ENCODE measurements around the gene SNUPN. TPM values are rescaled to one million over a fixed set of nuclear protein-coding genes. Genes with fewer than 3 reads are reported as not detected.
"Not testable (repeated sequence)": the region's sequence is repeated elsewhere in the genome, so short reads cannot be mapped to it uniquely, and the experiment has no call there.

The SNUPN gene
- total RNA-seq, 1 donor from 2014 or later, result 19.4 TPM

- intact Hi-C loops (cut with DNase I), result no loop called here
- DNase-seq (ENCODE audit: missing footprints) (no peak), ATAC-seq (peak; percentile 23)
Measured at GRCh38 chr15:75640483-75641178, 15.1 kb upstream of the SNUPN start.

DNA sequence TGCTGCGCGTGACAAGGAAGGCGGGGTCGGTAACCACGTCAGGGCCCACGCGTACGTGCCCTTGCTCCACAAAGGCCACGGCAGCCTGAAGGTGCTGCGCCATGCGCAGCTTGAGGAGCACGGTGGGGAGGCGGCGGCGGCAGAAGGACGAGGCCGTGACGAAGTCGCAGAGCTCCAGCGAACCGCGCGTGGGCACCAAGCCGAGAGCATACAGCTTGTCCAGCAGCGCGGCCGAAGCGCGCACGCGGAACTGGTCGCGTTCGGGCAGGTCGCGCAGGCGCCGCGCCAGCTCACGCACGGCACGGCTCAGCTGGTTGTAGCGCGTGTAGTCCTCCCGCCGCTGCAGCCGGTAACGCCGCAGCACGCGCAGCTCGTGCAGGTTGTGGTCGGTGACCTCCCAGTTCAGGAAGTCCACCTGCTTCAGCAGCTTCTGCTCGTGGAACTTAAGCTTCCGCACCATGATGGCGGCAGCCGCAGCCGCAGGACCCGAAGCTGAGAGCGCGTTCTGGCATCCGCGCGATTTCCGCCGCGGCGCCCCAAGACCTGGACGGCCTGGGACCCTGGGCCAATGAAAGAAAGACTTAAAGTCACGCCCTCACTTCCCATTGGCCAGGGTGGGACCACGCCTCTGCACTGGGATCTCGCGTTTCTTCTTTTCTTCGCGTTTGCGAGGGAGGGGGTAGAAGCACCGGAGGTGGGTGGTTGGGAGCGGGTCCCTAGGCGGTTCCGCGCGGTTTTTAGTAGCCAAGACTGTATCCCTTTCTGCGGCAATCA, 14.4 kb upstream of the SNUPN start, which contains the start of gene IMP3:
TSS of gene IMP3 (minus strand) at position 516 of the 774 bp plus-strand sequence. CDS start at position 460, 56 bp downstream.
- ATAC-seq (peak; percentile 98), DNase-seq (ENCODE audit: missing footprints) (peak; percentile 97)
- intact Hi-C loops (cut with DNase I), result loop anchor here (2.0 kb wide), 1 partner anchor 35 kb away; no protein-coding TSS in a partner anchor

GRCh38 chr15:75639191-75639708, 13.7 kb upstream of the SNUPN start:
- intact Hi-C loops (cut with DNase I), result loop anchor here (2.0 kb wide), 1 partner anchor 36 kb away; no protein-coding TSS in a partner anchor
- DNase-seq (ENCODE audit: missing footprints), result no peak
- no peak for ATAC-seq

- intact Hi-C loops (cut with DNase I), result loop anchor here (2.0 kb wide), 1 partner anchor 37 kb away; no protein-coding TSS in a partner anchor
- DNase-seq (ENCODE audit: missing footprints) (no peak), ATAC-seq (no peak)
Measured at GRCh38 chr15:75637245-75638009, 11.9 kb upstream of the SNUPN start.

DNA sequence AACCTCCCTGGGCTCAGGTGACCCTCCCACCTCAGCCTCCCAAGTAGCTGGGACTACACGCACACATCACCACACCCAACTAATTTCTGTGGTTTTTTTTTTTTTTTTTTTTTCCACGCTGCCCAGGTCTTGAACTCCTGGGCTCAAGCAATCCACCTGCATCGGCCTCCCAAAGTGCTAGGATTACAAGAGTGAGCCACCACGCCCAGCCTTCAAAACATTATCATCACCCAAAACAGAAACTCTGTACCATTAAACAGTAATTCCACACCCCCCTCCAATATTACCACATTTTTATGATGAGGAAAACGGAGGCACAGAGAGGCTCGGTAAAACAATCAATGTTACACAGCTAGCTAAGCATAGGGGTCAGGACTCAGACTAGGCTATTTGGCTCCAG, 10.5 kb upstream of the SNUPN start:
- no peak for DNase-seq (ENCODE audit: missing footprints)
- ATAC-seq, result no peak
- intact Hi-C loops (cut with DNase I), result no loop called here

- ATAC-seq; intact Hi-C loops (cut with DNase I); DNase-seq (ENCODE audit: missing footprints): not testable (repeated sequence)
Measured at GRCh38 chr15:75633922-75634321, 8.4 kb upstream of the SNUPN start.

GRCh38 chr15:75631935-75632334, 6.4 kb upstream of the SNUPN start:
- intact Hi-C loops (cut with DNase I), result no loop called here
- ATAC-seq, result no peak
- no peak for DNase-seq (ENCODE audit: missing footprints)

DNA sequence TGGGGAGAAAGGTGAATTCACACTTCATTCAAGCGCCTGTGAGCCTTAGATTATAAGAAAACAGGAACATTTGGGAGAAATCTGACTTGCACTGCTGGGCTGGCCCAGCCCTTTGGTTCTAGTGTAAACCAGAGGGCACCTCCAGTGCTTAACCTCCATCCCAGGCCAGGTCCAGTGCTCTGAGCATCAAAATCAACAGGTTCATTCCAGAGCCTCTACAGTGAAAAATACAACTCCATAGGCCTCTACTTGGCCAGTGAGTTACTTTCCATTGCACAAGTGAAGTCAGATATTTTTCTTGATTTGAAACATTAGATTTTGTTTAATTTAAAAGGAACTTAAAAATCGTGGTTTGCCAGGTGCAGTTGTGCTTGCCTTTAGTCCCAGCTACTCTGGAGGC, 3.0 kb downstream of the SNUPN start:
- no peak for ATAC-seq
- DNase-seq (ENCODE audit: missing footprints), result no peak
- intact Hi-C loops (cut with DNase I), result no loop called here

- intact Hi-C loops (cut with DNase I), result no loop called here
- ATAC-seq, result peak; percentile 78
- DNase-seq (ENCODE audit: missing footprints), result peak; percentile 89
Measured at GRCh38 chr15:75620841-75621391, 4.6 kb downstream of the SNUPN start.

- intact Hi-C loops (cut with DNase I), result no loop called here
- ATAC-seq, result peak; percentile 58
Measured at GRCh38 chr15:75620058-75620820, 5.3 kb downstream of the SNUPN start.

GRCh38 chr15:75616766-75617165, 8.8 kb downstream of the SNUPN start:
- intact Hi-C loops (cut with DNase I), result no loop called here
- DNase-seq (ENCODE audit: missing footprints), result no peak
- no peak for ATAC-seq

More at GRCh38 chr15:75620058-75620820, 5.3 kb downstream of the SNUPN start:
- no peak for DNase-seq (ENCODE audit: missing footprints)

DNA sequence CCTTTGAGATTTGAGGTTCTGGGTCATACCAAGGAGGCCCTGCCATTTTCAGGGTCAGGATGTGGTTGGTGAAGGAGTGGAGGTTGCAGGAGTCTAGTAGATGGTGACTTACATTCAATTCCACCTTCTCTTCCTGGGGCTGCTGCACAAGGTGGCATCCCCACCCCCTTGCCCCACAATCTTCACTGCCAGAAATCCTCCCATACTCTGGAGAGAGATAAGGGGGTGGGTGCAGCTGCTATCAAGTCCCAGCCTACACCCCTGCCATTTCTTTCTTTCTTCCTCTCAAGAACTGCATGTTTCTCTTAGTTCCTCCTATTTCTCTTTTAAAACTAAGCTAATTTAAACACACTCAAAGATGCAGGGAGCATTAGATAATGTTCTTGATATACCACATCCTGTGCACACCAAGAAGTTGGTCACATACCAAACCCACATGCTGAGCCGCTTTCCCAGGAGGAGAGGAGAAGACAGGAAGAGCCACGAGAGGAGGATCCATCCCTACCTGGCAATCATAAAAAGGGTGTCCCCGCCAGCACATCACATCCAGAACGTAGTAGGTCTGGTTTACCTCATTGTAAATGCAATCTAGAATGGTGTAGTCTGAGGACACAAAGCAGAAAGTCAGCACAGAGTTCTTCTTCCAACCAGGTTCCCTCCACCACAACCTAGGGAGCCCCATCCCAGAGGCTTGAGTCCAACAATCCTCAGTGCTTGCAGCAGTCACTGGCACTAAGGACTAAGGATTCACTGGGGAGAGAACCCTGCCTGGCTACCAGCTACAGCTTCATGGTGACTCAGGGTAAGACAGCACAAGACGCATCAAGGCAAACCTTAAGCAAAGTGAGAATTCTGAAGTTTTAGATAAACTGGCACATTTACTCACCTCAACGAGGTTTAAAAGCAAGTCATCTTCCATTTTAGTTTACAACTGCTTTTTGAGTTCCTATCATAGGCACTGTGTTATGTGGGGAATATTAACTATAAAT, 18.5 kb downstream of the SNUPN start:
- intact Hi-C loops (cut with DNase I), result no loop called here
- ATAC-seq, result no peak
- DNase-seq (ENCODE audit: missing footprints), result no peak

- intact Hi-C loops (cut with DNase I), result no loop called here
- no peak for ATAC-seq
- DNase-seq (ENCODE audit: missing footprints), result no peak
Measured at GRCh38 chr15:75606026-75606425, 19.5 kb downstream of the SNUPN start.

DNA sequence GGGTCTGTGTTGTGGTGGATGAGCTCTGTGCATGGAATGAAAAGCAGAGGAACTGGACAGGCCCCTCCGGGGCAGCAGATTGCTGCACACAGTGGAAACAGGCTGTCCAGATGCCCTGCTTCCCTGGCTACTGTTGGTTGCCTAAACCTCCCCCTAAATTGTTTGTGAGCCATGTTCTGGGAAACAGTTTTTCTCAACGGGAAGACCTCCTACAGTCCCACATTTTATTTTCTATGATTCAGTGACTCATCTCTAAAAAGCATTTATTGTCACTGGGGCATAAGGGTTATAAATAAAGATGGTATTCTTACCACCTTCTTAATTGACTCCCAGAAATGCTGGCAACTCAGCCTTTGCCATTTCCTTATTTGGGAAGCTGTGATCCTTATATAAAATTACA, 26.1 kb downstream of the SNUPN start:
- ATAC-seq, result no peak
- DNase-seq (ENCODE audit: missing footprints), result no peak
- intact Hi-C loops (cut with DNase I), result no loop called here

DNA sequence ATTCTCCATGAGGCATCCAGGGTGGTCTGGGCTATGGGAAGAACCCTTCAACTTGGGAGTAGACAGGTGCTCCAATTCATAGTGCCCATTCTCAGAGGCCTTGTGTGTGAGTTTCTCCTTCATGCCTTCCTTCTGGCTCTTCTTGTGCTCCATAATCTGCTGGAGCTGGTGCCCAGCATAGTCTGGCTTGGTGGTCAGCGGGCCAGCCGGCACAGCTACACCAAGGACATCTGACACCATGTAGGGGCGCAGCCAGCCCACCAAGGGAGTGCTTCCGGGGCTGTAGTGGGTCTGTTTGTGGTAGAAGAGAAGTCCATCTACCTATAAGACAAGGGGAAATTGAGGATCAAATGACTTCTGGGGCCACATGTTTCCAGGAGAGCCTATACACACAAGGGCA, 27.2 kb downstream of the SNUPN start:
- intact Hi-C loops (cut with DNase I), result no loop called here
- no peak for DNase-seq (ENCODE audit: missing footprints)
- ATAC-seq, result no peak

DNA sequence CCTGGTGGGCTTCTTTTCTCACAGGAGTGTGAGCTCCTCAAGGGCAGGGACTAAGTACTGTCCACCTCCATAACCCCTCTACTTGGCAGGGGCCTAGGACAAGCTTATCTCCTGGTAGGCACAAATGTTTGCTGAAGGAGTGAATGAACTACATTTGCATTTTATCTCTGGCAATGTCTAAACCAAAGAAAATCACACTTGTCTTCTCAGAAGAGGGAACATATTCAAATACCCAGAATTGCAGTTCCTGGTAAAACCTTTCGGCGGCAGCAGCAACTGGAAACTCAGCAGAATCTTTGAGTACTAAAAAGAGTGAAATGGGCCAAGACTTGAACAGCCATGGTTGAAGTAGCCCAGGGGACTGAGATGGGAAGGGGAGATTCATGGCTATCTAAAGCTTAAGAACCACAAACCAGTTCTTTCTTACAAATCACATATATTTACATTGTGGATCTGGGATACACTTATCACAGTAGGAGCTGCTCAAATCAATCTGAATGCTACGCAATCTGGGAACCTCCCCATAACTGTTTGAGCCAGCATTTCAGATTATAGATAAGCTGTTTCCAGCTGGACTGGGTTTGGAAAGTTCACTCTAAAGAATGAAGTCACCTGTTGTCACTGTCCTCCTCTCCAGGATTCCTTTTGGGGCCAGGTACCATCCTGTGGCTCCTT, 27.7 kb downstream of the SNUPN start:
- DNase-seq (ENCODE audit: missing footprints) (no peak), ATAC-seq (no peak)
- intact Hi-C loops (cut with DNase I), result no loop called here
